Measurements from ENCODE around the gene OR4D2.

OR4D2 gene

GRCh38 chr17:58186591-58186990, 19.8 kb downstream of the OR4D2 start:
- Histone ChIP-seq H3K4me3 (ENCODE audit: low read length) (no peak overlapping the region), H3K36me3 (replicated peaks; ENCODE audit: low read depth, low read length) (no peaks in the 10 kb centered on the region), H3K79me2 (ENCODE audit: low read length) (no peaks in the 10 kb centered on the region), H3K4me1 (ENCODE audit: low read length) (no peaks in the 10 kb centered on the region), H4K20me1 (ENCODE audit: insufficient read depth, low read length) (no peaks in the 10 kb centered on the region), H3K9me3 (ENCODE audit: insufficient read depth, low read length) (no peaks in the 10 kb centered on the region), H3K4me2 (ENCODE audit: low read length) (no peak overlapping the region), H2AFZ (ENCODE audit: low read depth, low read length) (no peak overlapping the region), H3K27me3 (ENCODE audit: low read depth, low read length) (no peaks in the 10 kb centered on the region), H3K9ac (ENCODE audit: low read length) (no peak overlapping the region), H3K27ac (ENCODE audit: low read length) (no peak overlapping the region)
- no peak for TF ChIP-seq CTCF (IDR thresholded peaks at IDR 0.05; ENCODE audit: low read depth, low read length)
- TF ChIP-seq EZH2phosphoT487 (IDR thresholded peaks at IDR 0.05; ENCODE audit: low read depth), result no peak

GRCh38 chr17:58187063-58187462, 20.3 kb downstream of the OR4D2 start:
- H3K27ac ChIP-seq (ENCODE audit: low read length), result no peak overlapping the region
- H3K4me3 ChIP-seq (ENCODE audit: low read length), result no peak overlapping the region
- no peak overlapping the region for H3K9ac ChIP-seq (ENCODE audit: low read length)
- no peaks in the 10 kb centered on the region for H3K9me3 ChIP-seq (ENCODE audit: insufficient read depth, low read length)
- no peak overlapping the region for H3K4me2 ChIP-seq (ENCODE audit: low read length)
- H3K4me1 ChIP-seq (ENCODE audit: low read length), result peaks cover under 1% of the 10 kb centered on the region; the same call in 1 of the 2 replicates
- no peaks in the 10 kb centered on the region for H3K27me3 ChIP-seq (ENCODE audit: low read depth, low read length)
- TF ChIP-seq CTCF (IDR thresholded peaks at IDR 0.05; ENCODE audit: low read depth, low read length), result no peak
- no peak for TF ChIP-seq EZH2phosphoT487 (IDR thresholded peaks at IDR 0.05; ENCODE audit: low read depth)
- H3K79me2 ChIP-seq (ENCODE audit: low read length), result no peaks in the 10 kb centered on the region
- H2AFZ ChIP-seq (ENCODE audit: low read depth, low read length), result no peak overlapping the region
- H3K36me3 ChIP-seq (replicated peaks; ENCODE audit: low read depth, low read length), result no peaks in the 10 kb centered on the region
- no peaks in the 10 kb centered on the region for H4K20me1 ChIP-seq (ENCODE audit: insufficient read depth, low read length)

- Histone ChIP-seq H4K20me1 (ENCODE audit: insufficient read depth, low read length) (no peaks in the 10 kb centered on the region), H3K36me3 (replicated peaks; ENCODE audit: low read depth, low read length) (no peaks in the 10 kb centered on the region), H3K27ac (ENCODE audit: low read length) (no peak overlapping the region), H3K27me3 (ENCODE audit: low read depth, low read length) (no peaks in the 10 kb centered on the region), H3K9ac (ENCODE audit: low read length) (no peak overlapping the region), H3K4me3 (ENCODE audit: low read length) (no peak overlapping the region), H3K4me2 (ENCODE audit: low read length) (no peak overlapping the region), H2AFZ (ENCODE audit: low read depth, low read length) (no peak overlapping the region), H3K9me3 (ENCODE audit: insufficient read depth, low read length) (no peaks in the 10 kb centered on the region), H3K79me2 (ENCODE audit: low read length) (no peaks in the 10 kb centered on the region), H3K4me1 (ENCODE audit: low read length) (peaks cover 6% of the 10 kb centered on the region; the same call in 1 of the 2 replicates)
- TF ChIP-seq EZH2phosphoT487 (IDR thresholded peaks at IDR 0.05; ENCODE audit: low read depth) (no peak), CTCF (IDR thresholded peaks at IDR 0.05; ENCODE audit: low read depth, low read length) (no peak)
Observed at GRCh38 chr17:58187675-58188074, 20.9 kb downstream of the OR4D2 start.

GRCh38 chr17:58189436-58190146, 22.8 kb downstream of the OR4D2 start:
- Histone ChIP-seq H3K4me3 (ENCODE audit: low read length) (no peak overlapping the region), H3K79me2 (ENCODE audit: low read length) (no peaks in the 10 kb centered on the region), H3K27ac (ENCODE audit: low read length) (no peak overlapping the region), H3K4me2 (ENCODE audit: low read length) (no peak overlapping the region), H2AFZ (ENCODE audit: low read depth, low read length) (no peak overlapping the region), H3K36me3 (replicated peaks; ENCODE audit: low read depth, low read length) (no peaks in the 10 kb centered on the region), H3K27me3 (ENCODE audit: low read depth, low read length) (no peaks in the 10 kb centered on the region), H3K4me1 (ENCODE audit: low read length) (peaks cover 8% of the 10 kb centered on the region; the same call in 1 of the 2 replicates), H3K9me3 (ENCODE audit: insufficient read depth, low read length) (no peaks in the 10 kb centered on the region), H4K20me1 (ENCODE audit: insufficient read depth, low read length) (no peaks in the 10 kb centered on the region), H3K9ac (ENCODE audit: low read length) (no peak overlapping the region)
- TF ChIP-seq CTCF (IDR thresholded peaks at IDR 0.05; ENCODE audit: low read depth, low read length), result no peak
- TF ChIP-seq EZH2phosphoT487 (IDR thresholded peaks at IDR 0.05; ENCODE audit: low read depth), result no peak
